ENCODE results near the gene RGS3.

RGS3 gene

GRCh38 chr9:113574441-113575262, 111.1 kb downstream of the RGS3 start:
- in situ Hi-C loops (cut with HindIII; ENCODE audit: low pct_ligation_motif_present, low sequenced_read_pairs): no loop called here
- H3K27me3 ChIP-seq (replicated peaks): no peaks in the 10 kb centered on the region
- no peaks in the 10 kb centered on the region for H3K36me3 ChIP-seq (replicated peaks)
- H3K4me3 ChIP-seq (ENCODE audit: low read depth, low read length): no peak overlapping the region
- TF ChIP-seq CTCF (IDR thresholded peaks at IDR 0.05; ENCODE audit: low read depth, low read length, missing control alignments): no peak
- no peak for DNase-seq
- H3K27ac ChIP-seq: no peak overlapping the region

- in situ Hi-C loops (cut with HindIII; ENCODE audit: low pct_ligation_motif_present, low sequenced_read_pairs): no loop called here
- Histone ChIP-seq H3K27ac (peak overlapping the region; percentile 67), H3K36me3 (replicated peaks) (no peaks in the 10 kb centered on the region), H3K27me3 (replicated peaks) (no peaks in the 10 kb centered on the region), H3K4me3 (ENCODE audit: low read depth, low read length) (no peak overlapping the region)
- TF ChIP-seq CTCF (IDR thresholded peaks at IDR 0.05; ENCODE audit: low read depth, low read length, missing control alignments): no peak
- peak; percentile 46 for DNase-seq
Measured at GRCh38 chr9:113577525-113578261, 114.2 kb downstream of the RGS3 start.

DNA sequence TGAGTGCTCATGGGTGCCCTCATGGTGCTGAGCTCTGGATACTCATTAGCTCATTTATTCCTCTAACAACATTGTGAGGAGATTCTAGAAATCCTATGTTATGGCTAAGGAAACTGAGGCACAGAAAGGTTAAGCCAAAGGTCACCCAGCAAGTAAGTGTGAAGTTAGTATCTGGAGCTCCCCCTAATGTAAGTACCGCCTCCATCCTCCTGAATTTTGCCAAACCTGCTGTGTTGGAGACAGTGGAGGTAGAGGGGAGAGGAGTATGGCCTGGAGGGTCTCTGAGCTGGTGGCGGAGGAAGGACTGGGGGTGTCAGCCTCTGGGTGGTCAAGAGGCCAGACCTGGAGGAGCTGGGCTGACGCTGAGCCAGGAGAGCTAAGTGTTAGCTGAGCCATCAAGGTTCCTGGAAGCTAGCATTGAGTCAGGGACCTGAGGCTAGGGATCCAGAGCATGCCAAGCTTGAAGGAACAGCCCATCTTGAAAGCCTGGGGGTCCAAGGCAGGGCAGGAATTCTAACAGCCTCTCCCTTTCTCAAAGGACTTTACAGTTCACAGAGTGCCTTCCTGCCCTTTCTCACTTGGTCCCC, 114.8 kb downstream of the RGS3 start:
- H3K27ac ChIP-seq: peak overlapping the region; percentile 67
- no peak overlapping the region for H3K4me3 ChIP-seq (ENCODE audit: low read depth, low read length)
- TF ChIP-seq CTCF (IDR thresholded peaks at IDR 0.05; ENCODE audit: low read depth, low read length, missing control alignments): peak; percentile 16
- in situ Hi-C loops (cut with HindIII; ENCODE audit: low pct_ligation_motif_present, low sequenced_read_pairs): no loop called here
- no peaks in the 10 kb centered on the region for H3K36me3 ChIP-seq (replicated peaks)
- no peak for DNase-seq
- H3K27me3 ChIP-seq (replicated peaks): no peaks in the 10 kb centered on the region

DNA sequence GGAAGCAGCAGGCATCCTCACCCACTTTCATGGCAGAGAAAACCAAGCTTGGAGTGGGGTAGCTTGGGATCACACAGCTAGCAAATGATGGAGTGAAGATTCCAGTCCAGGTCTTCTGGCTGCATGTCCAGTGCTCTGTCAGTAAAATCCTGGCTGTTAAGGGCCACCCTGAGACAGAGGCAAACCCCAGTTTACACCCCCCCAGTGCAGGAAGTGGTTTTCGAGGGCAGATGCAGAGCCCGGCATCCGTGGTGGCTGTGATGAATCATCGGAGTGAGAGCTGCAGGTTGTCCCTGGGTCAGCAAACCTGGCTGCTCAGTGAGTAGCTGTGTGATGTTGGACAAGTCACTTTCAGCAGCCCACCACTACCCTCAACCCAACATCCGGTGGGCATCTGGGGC, 115.4 kb downstream of the RGS3 start:
- Histone ChIP-seq H3K27me3 (replicated peaks) (no peaks in the 10 kb centered on the region), H3K27ac (peak overlapping the region; percentile 67), H3K4me3 (ENCODE audit: low read depth, low read length) (no peak overlapping the region), H3K36me3 (replicated peaks) (no peaks in the 10 kb centered on the region)
- no peak for TF ChIP-seq CTCF (IDR thresholded peaks at IDR 0.05; ENCODE audit: low read depth, low read length, missing control alignments)
- peak; percentile 96 for DNase-seq
- in situ Hi-C loops (cut with HindIII; ENCODE audit: low pct_ligation_motif_present, low sequenced_read_pairs): no loop called here

GRCh38 chr9:113579283-113580040, 115.9 kb downstream of the RGS3 start:
- Histone ChIP-seq H3K36me3 (replicated peaks) (no peaks in the 10 kb centered on the region), H3K4me3 (ENCODE audit: low read depth, low read length) (no peak overlapping the region), H3K27me3 (replicated peaks) (no peaks in the 10 kb centered on the region), H3K27ac (peak overlapping the region; percentile 67)
- peak; percentile 33 for DNase-seq
- no peak for TF ChIP-seq CTCF (IDR thresholded peaks at IDR 0.05; ENCODE audit: low read depth, low read length, missing control alignments)
- in situ Hi-C loops (cut with HindIII; ENCODE audit: low pct_ligation_motif_present, low sequenced_read_pairs): loop anchor here (10.0 kb wide), 1 partner anchor 75 kb away; no protein-coding TSS in a partner anchor

Data from brain microvascular endothelial cell (primary cell).